Measurements from ENCODE around the gene FLNC. TPM values are rescaled to one million over a fixed set of nuclear protein-coding genes. Genes with fewer than 3 reads are reported as not detected.

The FLNC gene
- total and polyA plus RNA-seq, 2 of the 4 experiments (the other 2 are of a cell fraction), result 116 to 154 TPM

DNA sequence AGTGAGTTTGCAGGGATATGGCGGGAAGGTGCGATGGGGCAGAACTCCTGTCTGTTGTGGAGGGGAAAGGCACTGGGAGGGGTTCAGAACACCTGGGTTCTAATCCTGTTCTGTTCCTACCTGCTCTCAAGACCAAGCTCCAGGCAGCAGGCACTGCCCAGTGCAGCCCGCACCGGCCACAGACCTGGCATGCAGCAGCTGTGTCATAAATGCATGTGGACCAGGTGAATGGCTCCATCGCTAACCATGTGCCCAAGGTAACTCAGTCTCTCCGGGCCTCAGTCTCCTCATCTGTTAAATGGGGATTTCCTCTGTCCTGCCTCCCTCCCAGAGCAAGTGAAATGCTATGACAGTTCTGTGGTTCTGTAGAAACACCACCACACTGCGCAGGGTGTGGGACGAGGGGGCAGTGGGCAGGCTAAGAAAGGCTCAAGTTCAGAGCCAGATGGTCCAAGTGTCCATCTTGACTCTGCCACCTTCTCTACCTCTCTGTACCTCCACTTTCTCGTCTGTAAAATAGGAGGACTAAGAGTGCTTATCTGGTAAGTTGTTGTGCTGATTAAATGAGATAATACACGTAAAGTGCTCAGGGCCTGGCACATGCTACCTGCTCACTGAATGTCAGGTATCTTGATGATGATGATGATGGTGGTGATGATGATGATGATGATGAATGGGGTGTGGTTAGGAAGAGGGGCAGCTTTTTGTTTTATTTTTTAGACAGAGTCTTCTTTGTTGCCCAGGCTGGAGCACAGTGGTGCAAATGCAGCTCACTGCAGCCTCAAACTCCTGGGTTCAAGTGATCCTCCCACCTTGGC, 55.4 kb downstream of the FLNC start:
- no peak overlapping the region for H2AK5ac ChIP-seq (ENCODE audit: low read depth, low read length)
- no peaks in the 10 kb centered on the region for H3K36me3 ChIP-seq (ENCODE audit: control insufficient read depth, insufficient read depth, low read length)
- no peak overlapping the region for H3K4ac ChIP-seq (ENCODE audit: low read depth, low read length)
- no peak overlapping the region for H3K4me2 ChIP-seq (ENCODE audit: low read depth, low read length)
- CTCF ChIA-PET, result no interaction called here
- no peaks in the 10 kb centered on the region for H3K79me1 ChIP-seq (ENCODE audit: low read depth in 1 of 2, low read length in 2 of 2)
- H4K5ac ChIP-seq (ENCODE audit: low read depth, low read length), result no peak overlapping the region
- no peak overlapping the region for H4K91ac ChIP-seq (ENCODE audit: insufficient read depth, low read depth, low read length)
- no peak overlapping the region for H2AK9ac ChIP-seq (replicated peaks; ENCODE audit: low read depth, low read length, poor library complexity)
- BruUV-seq (replicated peaks), result no TSS peak
- no peak for ATAC-seq (ENCODE audit: low read depth)
- no peaks in the 10 kb centered on the region for H3K4me1 ChIP-seq (ENCODE audit: control insufficient read depth, insufficient read depth, low read length)
- H3K27me3 ChIP-seq (ENCODE audit: control insufficient read depth, insufficient read depth, low read length), result peaks cover 15% of the 10 kb centered on the region
- H4K8ac ChIP-seq (ENCODE audit: low read depth in 2 of 2, low read length in 2 of 2), result no peak overlapping the region
- dilution Hi-C loops (cut with HindIII; ENCODE audit: low sequenced_read_pairs, unreplicated experiment), result no loop called here
- no peak overlapping the region for H2BK15ac ChIP-seq (ENCODE audit: low read depth, low read length)
- in situ Hi-C loops (cut with MboI; ENCODE audit: low sequenced_read_pairs), result loop anchor here (25.0 kb wide), 1 partner anchor 423 kb away; the partner anchor contains the start of gene HILPDA
- H3K4me3 ChIP-seq (ENCODE audit: insufficient read depth, low read depth, low read length), result no peak overlapping the region
- H2BK5ac ChIP-seq (ENCODE audit: low read depth, low read length, poor library complexity, severe bottlenecking), result no peak overlapping the region
- no peak overlapping the region for H3K14ac ChIP-seq (replicated peaks; ENCODE audit: low read depth, low read length)
- POLR2A ChIA-PET (ENCODE audit: unreplicated experiment), result no interaction called here
- H2BK120ac ChIP-seq (ENCODE audit: low read depth, low read length), result no peak overlapping the region
- H3K9me1 ChIP-seq (ENCODE audit: insufficient read depth, low read length), result no peaks in the 10 kb centered on the region
- H3K9ac ChIP-seq (ENCODE audit: low read depth, low read length), result no peak overlapping the region
- TF ChIP-seq SMC3 (IDR thresholded peaks at IDR 0.05; ENCODE audit: low read depth, low read length) (no peak), MAZ (IDR thresholded peaks at IDR 0.05; ENCODE audit: borderline replicate concordance, low read depth, low read length) (no peak), CHD1 (IDR thresholded peaks at IDR 0.05; ENCODE audit: low read depth, low read length) (no peak), NFE2L2 (IDR thresholded peaks at IDR 0.05; ENCODE audit: low read depth, low read length) (no peak), MAFK (IDR thresholded peaks at IDR 0.05; ENCODE audit: low read depth, low read length) (no peak), POLR2A (IDR thresholded peaks at IDR 0.05; ENCODE audit: low read depth, low read length) (no peak), RCOR1 (IDR thresholded peaks at IDR 0.05; ENCODE audit: insufficient replicate concordance, low read length) (no peak), BHLHE40 (IDR thresholded peaks at IDR 0.05; ENCODE audit: low read depth, low read length) (no peak), CEBPB (IDR thresholded peaks at IDR 0.05; ENCODE audit: low read depth, low read length) (no peak), RFX5 (IDR thresholded peaks at IDR 0.05; ENCODE audit: low read depth, low read length) (no peak), MXI1 (IDR thresholded peaks at IDR 0.05; ENCODE audit: borderline replicate concordance, low read depth, low read length) (no peak)
- TF ChIP-seq, protein P1, sequence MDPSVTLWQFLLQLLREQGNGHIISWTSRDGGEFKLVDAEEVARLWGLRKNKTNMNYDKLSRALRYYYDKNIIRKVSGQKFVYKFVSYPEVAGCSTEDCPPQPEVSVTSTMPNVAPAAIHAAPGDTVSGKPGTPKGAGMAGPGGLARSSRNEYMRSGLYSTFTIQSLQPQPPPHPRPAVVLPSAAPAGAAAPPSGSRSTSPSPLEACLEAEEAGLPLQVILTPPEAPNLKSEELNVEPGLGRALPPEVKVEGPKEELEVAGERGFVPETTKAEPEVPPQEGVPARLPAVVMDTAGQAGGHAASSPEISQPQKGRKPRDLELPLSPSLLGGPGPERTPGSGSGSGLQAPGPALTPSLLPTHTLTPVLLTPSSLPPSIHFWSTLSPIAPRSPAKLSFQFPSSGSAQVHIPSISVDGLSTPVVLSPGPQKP (IDR thresholded peaks at IDR 0.05; ENCODE audit: borderline replicate concordance, low read depth, low read length), result no peak
- TF ChIP-seq, protein P2, sequence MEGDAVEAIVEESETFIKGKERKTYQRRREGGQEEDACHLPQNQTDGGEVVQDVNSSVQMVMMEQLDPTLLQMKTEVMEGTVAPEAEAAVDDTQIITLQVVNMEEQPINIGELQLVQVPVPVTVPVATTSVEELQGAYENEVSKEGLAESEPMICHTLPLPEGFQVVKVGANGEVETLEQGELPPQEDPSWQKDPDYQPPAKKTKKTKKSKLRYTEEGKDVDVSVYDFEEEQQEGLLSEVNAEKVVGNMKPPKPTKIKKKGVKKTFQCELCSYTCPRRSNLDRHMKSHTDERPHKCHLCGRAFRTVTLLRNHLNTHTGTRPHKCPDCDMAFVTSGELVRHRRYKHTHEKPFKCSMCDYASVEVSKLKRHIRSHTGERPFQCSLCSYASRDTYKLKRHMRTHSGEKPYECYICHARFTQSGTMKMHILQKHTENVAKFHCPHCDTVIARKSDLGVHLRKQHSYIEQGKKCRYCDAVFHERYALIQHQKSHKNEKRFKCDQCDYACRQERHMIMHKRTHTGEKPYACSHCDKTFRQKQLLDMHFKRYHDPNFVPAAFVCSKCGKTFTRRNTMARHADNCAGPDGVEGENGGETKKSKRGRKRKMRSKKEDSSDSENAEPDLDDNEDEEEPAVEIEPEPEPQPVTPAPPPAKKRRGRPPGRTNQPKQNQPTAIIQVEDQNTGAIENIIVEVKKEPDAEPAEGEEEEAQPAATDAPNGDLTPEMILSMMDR (conservative IDR thresholded peaks at IDR 0.05; ENCODE audit: low read depth, low read length), result no peak
- no peak overlapping the region for H3K27ac ChIP-seq (ENCODE audit: insufficient read depth, low read length)
- peaks cover 4% of the 10 kb centered on the region; the same call in 1 of the 2 replicates for H4K20me1 ChIP-seq (ENCODE audit: insufficient read depth, low read length)
- no peak overlapping the region for H3K23ac ChIP-seq (ENCODE audit: low read depth, low read length)
- intact Hi-C loops (cut with micrococcal nuclease), result no loop called here
- DNase-seq, result no peak
- H3K56ac ChIP-seq (ENCODE audit: extremely low read depth, insufficient read depth, low read length), result no peak overlapping the region
- no peak overlapping the region for H2AFZ ChIP-seq (replicated peaks; ENCODE audit: low read length, poor library complexity)
- no peaks in the 10 kb centered on the region for H3K9me3 ChIP-seq (ENCODE audit: control insufficient read depth, insufficient read depth, low read length)
- no peak overlapping the region for H3K18ac ChIP-seq (ENCODE audit: low read depth, low read length)
- WGBS, 2 experiments (ENCODE audit: extremely low coverage in 2 of 2, insufficient read length in 1 of 2), result 94% methylated on average over 3 of the region's 10 CpGs; no CpG with 5 or more reads in 1 of the 2 experiments
- H2BK20ac ChIP-seq (ENCODE audit: low read depth, low read length), result no peak overlapping the region

Data from IMR-90 (cell line).